ENCODE results near the gene SPINT2. TPM values are rescaled to one million over a fixed set of nuclear protein-coding genes. Genes with fewer than 3 reads are reported as not detected.

SPINT2 gene
- total and polyA plus RNA-seq, 3 experiments from 2014 or later, result 27.9 to 49.5 (median 29.4) TPM

GRCh38 chr19:38318660-38319059, 54.3 kb downstream of the SPINT2 start:
- DNase-seq, result no peak
- Histone ChIP-seq H3K4me1 (ENCODE audit: insufficient read depth, low read length) (peaks cover 48% of the 10 kb centered on the region), H3K4me3 (ENCODE audit: low read length) (no peak overlapping the region), H3K36me3 (ENCODE audit: insufficient read depth, low read length) (no peaks in the 10 kb centered on the region), H3K27me3 (ENCODE audit: insufficient read depth, low read length, poor library complexity, severe bottlenecking) (no peaks in the 10 kb centered on the region), H3K9me3 (ENCODE audit: low read length) (no peaks in the 10 kb centered on the region), H3K27ac (ENCODE audit: low read depth, low read length) (no peak overlapping the region)
- POLR2A ChIA-PET, result no interaction called here
- Mint-ChIP-seq H3K4me3 (peak overlapping the region; percentile 82 to 86 (median 84)), H3K36me3 (peaks cover 0 to 7% (median 4%) of the 10 kb centered on the region in 3 donors), H3K4me1 (peaks cover 45 to 68% (median 55%) of the 10 kb centered on the region in 3 donors), H3K27ac (peak overlapping the region in 6 of 8 donors; percentile 35 to 84 (median 68)), H3K9me3 (no peaks in the 10 kb centered on the region), H3K27me3 (no peaks in the 10 kb centered on the region)
- CTCF ChIA-PET, result interaction anchor here (0.8 to 2.9 kb wide), 4 partner anchors 17 to 84 kb away, joined by 3 to 11 read pairs (median 6); partner anchors contain the start of genes CATSPERG, FAM98C and PSMD8

GRCh38 chr19:38319421-38320258, 55.3 kb downstream of the SPINT2 start, which contains the start of gene KCNK6:
Gene KCNK6 (plus strand): TSS chr19:38319845. CDS start chr19:38319951, 106 bp downstream.
- DNase-seq, result peak; percentile 38 to 63 (median 41)
- H3K4me1 ChIP-seq (ENCODE audit: insufficient read depth, low read length), result peaks cover 48% of the 10 kb centered on the region
- Mint-ChIP-seq H3K9me3 (no peaks in the 10 kb centered on the region), H3K4me3 (peak within 1 kb of the TSS; percentile 84 to 92 (median 85)), H3K4me1 (peaks cover 45 to 66% (median 53%) of the 10 kb centered on the region in 3 donors), H3K27me3 (no peaks in the 10 kb centered on the region), H3K36me3 (peaks cover 0 to 13% (median 3%) of the 10 kb centered on the region in 3 donors), H3K27ac (peak within 1 kb of the TSS; percentile 48 to 94 (median 80))
- POLR2A ChIA-PET, result interaction anchor here (0.6 kb wide), 2 partner anchors 59 to 917 kb away, joined by 3 to 4 read pairs; no protein-coding TSS in a partner anchor
- H3K36me3 ChIP-seq (ENCODE audit: insufficient read depth, low read length), result no peaks in the 10 kb centered on the region
- CTCF ChIA-PET, result interaction anchor here (0.8 to 2.9 kb wide), 5 partner anchors 16 to 84 kb away, joined by 3 to 11 read pairs (median 4); partner anchors contain the start of genes CATSPERG, FAM98C and PSMD8
- no peaks in the 10 kb centered on the region for H3K27me3 ChIP-seq (ENCODE audit: insufficient read depth, low read length, poor library complexity, severe bottlenecking)
- H3K9me3 ChIP-seq (ENCODE audit: low read length), result no peaks in the 10 kb centered on the region
- peak within 1 kb of the TSS; percentile 83 for H3K4me3 ChIP-seq (ENCODE audit: low read length)
- peak within 1 kb of the TSS; percentile 24 for H3K27ac ChIP-seq (ENCODE audit: low read depth, low read length)

- no peak for DNase-seq
- no peaks in the 10 kb centered on the region for H3K27me3 Mint-ChIP-seq
- no peaks in the 10 kb centered on the region for H3K27me3 ChIP-seq (ENCODE audit: insufficient read depth, low read length, poor library complexity, severe bottlenecking)
- H3K9me3 ChIP-seq (ENCODE audit: low read length), result no peaks in the 10 kb centered on the region
- H3K4me3 Mint-ChIP-seq, result peak overlapping the region; percentile 84 to 91 (median 85)
- peaks cover 40 to 57% (median 48%) of the 10 kb centered on the region in 3 donors for H3K4me1 Mint-ChIP-seq
- H3K27ac ChIP-seq (ENCODE audit: low read depth, low read length), result no peak overlapping the region
- H3K9me3 Mint-ChIP-seq, result no peaks in the 10 kb centered on the region
- peak overlapping the region; percentile 48 to 94 (median 85) for H3K27ac Mint-ChIP-seq
- peaks cover 43% of the 10 kb centered on the region for H3K4me1 ChIP-seq (ENCODE audit: insufficient read depth, low read length)
- no peaks in the 10 kb centered on the region for H3K36me3 ChIP-seq (ENCODE audit: insufficient read depth, low read length)
- CTCF ChIA-PET, result interaction anchor here (1.6 to 2.9 kb wide), 2 partner anchors 53 to 77 kb away, joined by 3 to 11 read pairs; partner anchors contain the start of gene PSMD8
- POLR2A ChIA-PET, result no interaction called here
- H3K36me3 Mint-ChIP-seq, result peaks cover 0 to 25% (median 6%) of the 10 kb centered on the region in 3 donors
- no peak overlapping the region for H3K4me3 ChIP-seq (ENCODE audit: low read length)
Measured at GRCh38 chr19:38320969-38321339, 56.6 kb downstream of the SPINT2 start.

GRCh38 chr19:38321646-38322196, 57.3 kb downstream of the SPINT2 start:
- CTCF ChIA-PET, result no interaction called here

GRCh38 chr19:38323291-38323690, 58.9 kb downstream of the SPINT2 start:
- Histone ChIP-seq H3K4me1 (ENCODE audit: insufficient read depth, low read length) (peaks cover 27% of the 10 kb centered on the region), H3K9me3 (ENCODE audit: low read length) (no peaks in the 10 kb centered on the region), H3K27me3 (ENCODE audit: insufficient read depth, low read length, poor library complexity, severe bottlenecking) (no peaks in the 10 kb centered on the region), H3K36me3 (ENCODE audit: insufficient read depth, low read length) (peaks cover 7% of the 10 kb centered on the region), H3K27ac (ENCODE audit: low read depth, low read length) (no peak overlapping the region), H3K4me3 (ENCODE audit: low read length) (no peak overlapping the region)
- Mint-ChIP-seq H3K4me3 (no peak overlapping the region), H3K36me3 (peaks cover 0 to 48% (median 13%) of the 10 kb centered on the region in 3 donors), H3K27me3 (no peaks in the 10 kb centered on the region), H3K4me1 (peaks cover 24 to 37% (median 30%) of the 10 kb centered on the region in 3 donors), H3K9me3 (no peaks in the 10 kb centered on the region), H3K27ac (peak overlapping the region in 6 of 8 donors; percentile 18 to 69 (median 52))
- ChIA-PET POLR2A (no interaction called here), CTCF (no interaction called here)
- no peak for DNase-seq

More at GRCh38 chr19:38321646-38322196, 57.3 kb downstream of the SPINT2 start:
- Mint-ChIP-seq H3K9me3 (no peaks in the 10 kb centered on the region), H3K4me3 (peak overlapping the region in 5 of 7 donors; percentile 34 to 86 (median 84)), H3K4me1 (peaks cover 34 to 49% (median 41%) of the 10 kb centered on the region in 3 donors), H3K27ac (peak overlapping the region in 4 of 8 donors; percentile 35 to 87 (median 59)), H3K36me3 (peaks cover 0 to 32% (median 7%) of the 10 kb centered on the region in 3 donors), H3K27me3 (no peaks in the 10 kb centered on the region)
- Histone ChIP-seq H3K9me3 (ENCODE audit: low read length) (no peaks in the 10 kb centered on the region), H3K4me1 (ENCODE audit: insufficient read depth, low read length) (peaks cover 36% of the 10 kb centered on the region), H3K27ac (ENCODE audit: low read depth, low read length) (no peak overlapping the region), H3K4me3 (ENCODE audit: low read length) (no peak overlapping the region), H3K27me3 (ENCODE audit: insufficient read depth, low read length, poor library complexity, severe bottlenecking) (no peaks in the 10 kb centered on the region), H3K36me3 (ENCODE audit: insufficient read depth, low read length) (no peaks in the 10 kb centered on the region)
- POLR2A ChIA-PET, result no interaction called here
- no peak for DNase-seq

GRCh38 chr19:38324431-38324830, 60.1 kb downstream of the SPINT2 start:
- DNase-seq, result no peak
- Mint-ChIP-seq H3K27ac (no peak overlapping the region), H3K27me3 (no peaks in the 10 kb centered on the region), H3K9me3 (no peaks in the 10 kb centered on the region), H3K36me3 (peaks cover 0 to 49% (median 14%) of the 10 kb centered on the region in 3 donors), H3K4me3 (no peak overlapping the region), H3K4me1 (peaks cover 13 to 26% (median 18%) of the 10 kb centered on the region in 3 donors)
- Histone ChIP-seq H3K4me1 (ENCODE audit: insufficient read depth, low read length) (peaks cover 16% of the 10 kb centered on the region), H3K9me3 (ENCODE audit: low read length) (no peaks in the 10 kb centered on the region), H3K27me3 (ENCODE audit: insufficient read depth, low read length, poor library complexity, severe bottlenecking) (no peaks in the 10 kb centered on the region), H3K36me3 (ENCODE audit: insufficient read depth, low read length) (peaks cover 7% of the 10 kb centered on the region), H3K4me3 (ENCODE audit: low read length) (no peak overlapping the region), H3K27ac (ENCODE audit: low read depth, low read length) (no peak overlapping the region)
- CTCF ChIA-PET, result no interaction called here
- POLR2A ChIA-PET, result no interaction called here

GRCh38 chr19:38326591-38326990, 62.2 kb downstream of the SPINT2 start:
- no peaks in the 10 kb centered on the region for H3K4me1 ChIP-seq (ENCODE audit: insufficient read depth, low read length)
- no peak for DNase-seq
- Mint-ChIP-seq H3K4me1 (peaks cover 3 to 11% (median 8%) of the 10 kb centered on the region in 3 donors), H3K36me3 (peaks cover 0 to 47% (median 14%) of the 10 kb centered on the region in 3 donors), H3K27ac (no peak overlapping the region), H3K4me3 (no peak overlapping the region), H3K9me3 (no peaks in the 10 kb centered on the region), H3K27me3 (no peaks in the 10 kb centered on the region)
- no peak overlapping the region for H3K4me3 ChIP-seq (ENCODE audit: low read length)
- ChIA-PET POLR2A (no interaction called here), CTCF (interaction anchor here (1.0 to 1.6 kb wide), 2 partner anchors 9 to 83 kb away, joined by 3 read pairs; partner anchors contain the start of gene CATSPERG)
- H3K9me3 ChIP-seq (ENCODE audit: low read length), result no peaks in the 10 kb centered on the region
- H3K27me3 ChIP-seq (ENCODE audit: insufficient read depth, low read length, poor library complexity, severe bottlenecking), result no peaks in the 10 kb centered on the region
- peaks cover 7% of the 10 kb centered on the region for H3K36me3 ChIP-seq (ENCODE audit: insufficient read depth, low read length)
- no peak overlapping the region for H3K27ac ChIP-seq (ENCODE audit: low read depth, low read length)
